Neutrophil (primary cell): ENCODE measurements around the gene BLCAP.

ENCODE experiments used
- H3K27ac ChIP-seq: fragments of 200-600 bp; sonication (generic); 2 replicates; pipeline ENCODE4 v1.5.1; 2016; ENCODE audit warnings: mild to moderate bottlenecking, moderate library complexity
- H3K27me3 ChIP-seq: fragments of 200-600 bp; sonication (generic); 2 replicates; pipeline ENCODE4 v1.6.0; 2016; ENCODE audit warnings: mild to moderate bottlenecking
- H3K36me3 ChIP-seq: fragments of 200-600 bp; sonication (generic); 2 replicates; pipeline ENCODE4 v1.5.1; 2017
- H3K4me1 ChIP-seq, 2 experiments: fragments of 200-600 bp in 1 of 2; sonication (generic) in 1 of 2; 1 replicate in 1 of 2; 2 replicates in 1 of 2; pipeline versions ENCODE4 v1.5.1 to v1.6.1; 2013 to 2016; ENCODE audit warnings: low read depth in 1 of 2, low read length in 1 of 2, mild to moderate bottlenecking in 1 of 2, moderate library complexity in 1 of 2; ENCODE audit not compliant: control insufficient read depth in 1 of 2, insufficient read depth in 1 of 2
- H3K4me3 ChIP-seq, 2 experiments: fragments of 200-600 bp in 1 of 2; sonication (generic) in 1 of 2; 1 replicate in 1 of 2; 2 replicates in 1 of 2; pipeline ENCODE4 v1.5.1; 2013 to 2016; ENCODE audit warnings: low read depth in 1 of 2, low read length in 1 of 2, mild to moderate bottlenecking in 1 of 2, moderate library complexity in 1 of 2
- H3K9me3 ChIP-seq: fragments of 200-600 bp; sonication (generic); 2 replicates; pipeline ENCODE4 v1.5.1; 2016
- CTCF ChIP-seq: fragments of 200-600 bp; sonication (generic); IDR thresholded peaks from 2 replicates; pipeline ENCODE4 v1.5.1; 2016; ENCODE audit warnings: antibody characterized with exemption

BLCAP gene

DNA sequence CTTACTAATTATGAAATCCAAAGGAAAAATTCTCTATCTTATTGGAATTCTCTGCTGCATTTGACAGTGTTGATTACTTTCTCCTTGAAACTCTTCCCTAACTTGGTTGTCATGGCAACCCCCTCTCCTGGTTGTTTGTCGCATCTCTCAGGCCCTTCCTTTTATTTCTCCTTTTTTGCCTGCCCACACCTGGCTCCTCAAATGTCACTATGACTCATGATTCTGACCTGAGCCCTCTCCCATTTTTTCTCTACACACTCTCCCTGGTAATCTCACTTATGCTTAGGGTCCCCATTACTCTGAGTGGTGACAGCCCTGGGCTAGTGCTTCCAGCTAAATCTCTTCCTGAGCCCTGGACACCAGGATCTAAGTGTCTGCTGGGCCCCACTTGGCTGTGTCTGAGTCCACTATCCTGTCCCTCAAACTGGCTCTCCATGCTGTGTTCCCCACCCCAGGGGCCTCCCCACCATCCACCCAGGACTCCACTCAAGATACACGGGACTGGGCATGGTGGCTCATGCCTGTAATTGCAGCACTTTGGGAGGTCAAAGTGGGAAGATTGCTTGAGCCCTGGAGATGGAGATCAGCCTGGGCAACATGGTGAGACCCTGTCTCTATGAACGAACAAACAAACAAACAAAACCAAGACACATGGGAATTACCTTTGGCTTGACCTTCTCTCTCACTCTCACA is 23.1 kb downstream of the BLCAP start:
- Histone ChIP-seq H3K4me3 (no peak overlapping the region), H3K9me3 (no peaks in the 10 kb centered on the region), H3K27me3 (no peaks in the 10 kb centered on the region), H3K27ac (no peak overlapping the region), H3K36me3 (peaks cover 8% of the 10 kb centered on the region), H3K4me1 (no peaks in the 10 kb centered on the region)
- no peak for TF ChIP-seq CTCF

GRCh38 chr20:37503256-37503927 is 24.3 kb downstream of the BLCAP start:
- Histone ChIP-seq H3K27ac (no peak overlapping the region), H3K27me3 (no peaks in the 10 kb centered on the region), H3K4me1 (no peaks in the 10 kb centered on the region), H3K4me3 (no peak overlapping the region), H3K9me3 (no peaks in the 10 kb centered on the region), H3K36me3 (no peaks in the 10 kb centered on the region)
- TF ChIP-seq CTCF = no peak

GRCh38 chr20:37502654-37503053 is 25.0 kb downstream of the BLCAP start:
- Histone ChIP-seq H3K4me3 (no peak overlapping the region), H3K27me3 (no peaks in the 10 kb centered on the region), H3K9me3 (no peaks in the 10 kb centered on the region), H3K4me1 (no peaks in the 10 kb centered on the region), H3K36me3 (no peaks in the 10 kb centered on the region), H3K27ac (no peak overlapping the region)
- TF ChIP-seq CTCF = no peak

DNA sequence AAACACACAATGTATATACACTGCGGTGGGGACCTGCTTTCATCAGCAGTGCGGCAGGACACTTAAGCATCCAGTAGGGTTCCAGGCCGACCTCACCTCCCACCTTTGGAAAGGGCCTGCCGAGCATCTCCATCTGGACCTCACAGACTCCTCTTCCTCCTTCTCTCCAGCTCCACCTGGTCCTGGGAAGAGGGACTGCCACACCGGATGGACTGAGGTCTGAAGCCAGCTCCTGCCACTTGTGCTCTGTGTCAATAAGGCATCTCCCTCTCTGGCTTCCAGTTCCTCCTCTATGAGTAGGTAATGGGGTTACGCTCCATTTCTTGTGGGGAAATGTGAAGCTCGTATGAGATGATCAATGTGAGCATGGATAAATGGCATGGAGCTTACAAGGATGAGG is 25.7 kb downstream of the BLCAP start:
- TF ChIP-seq CTCF = no peak
- no peaks in the 10 kb centered on the region for H3K36me3 ChIP-seq
- no peak overlapping the region for H3K27ac ChIP-seq
- no peak overlapping the region for H3K4me3 ChIP-seq
- H3K4me1 ChIP-seq = no peaks in the 10 kb centered on the region
- H3K27me3 ChIP-seq = no peaks in the 10 kb centered on the region
- H3K9me3 ChIP-seq = no peaks in the 10 kb centered on the region

DNA sequence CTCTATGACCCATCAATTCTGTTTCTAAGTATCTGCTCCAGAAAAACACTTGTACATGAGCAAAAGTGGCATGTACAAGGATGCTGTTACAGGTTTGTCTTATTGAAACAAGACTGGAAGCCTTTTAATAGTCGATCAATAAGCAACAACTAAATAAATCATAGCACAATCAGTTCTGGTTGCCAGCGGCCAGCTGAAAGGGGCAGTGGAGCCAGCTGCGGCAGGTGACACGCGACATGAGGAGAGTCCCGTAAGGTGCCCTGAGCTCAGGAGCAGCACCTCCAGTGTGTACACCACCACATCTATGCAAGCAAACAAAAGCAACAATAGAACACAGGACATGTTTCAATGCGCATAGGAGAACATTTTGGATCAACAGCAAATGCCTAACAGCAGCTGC is 27.4 kb downstream of the BLCAP start:
- no peaks in the 10 kb centered on the region for H3K36me3 ChIP-seq
- H3K4me1 ChIP-seq = no peaks in the 10 kb centered on the region
- H3K27ac ChIP-seq = no peak overlapping the region
- H3K9me3 ChIP-seq = no peaks in the 10 kb centered on the region
- TF ChIP-seq CTCF = no peak
- H3K27me3 ChIP-seq = no peaks in the 10 kb centered on the region
- no peak overlapping the region for H3K4me3 ChIP-seq
